Colonic mucosa (tissue), 4 donors: ENCODE results near the gene NOS1AP. TPM values are rescaled to one million over a fixed set of nuclear protein-coding genes. Genes with fewer than 3 reads are reported as not detected.

ENCODE experiments used
- DNase-seq: peaks from one replicate; pipeline ENCODE4 v3.0.0-alpha.2; 2020
- H3K27ac ChIP-seq: fragments of 200-600 bp; one replicate; pipeline ENCODE4 v1.8.0; 2021
- H3K27me3 ChIP-seq: fragments of 200-600 bp; one replicate; pipeline ENCODE4 v1.8.0; 2021
- H3K36me3 ChIP-seq: fragments of 200-600 bp; one replicate; pipeline ENCODE4 v1.8.0; 2021
- H3K4me1 ChIP-seq: fragments of 200-600 bp; one replicate; pipeline ENCODE4 v1.8.0; 2021; ENCODE audit warnings: mild to moderate bottlenecking
- H3K4me3 ChIP-seq: fragments of 200-600 bp; one replicate; pipeline ENCODE4 v1.8.0; 2021
- H3K9ac ChIP-seq, 2 donors: one replicate each; pipeline ENCODE4 v1.7.0; 2013; ENCODE audit warnings: control low read depth in 2 of 2, low read depth in 2 of 2, low read length in 2 of 2
- H3K9me3 ChIP-seq: fragments of 200-600 bp; one replicate; pipeline ENCODE4 v1.8.0; 2021
- intact Hi-C: fragments of 100-400 bp; cut with DNase I; formaldehyde crosslinking; loops from one replicate; pipeline ENCODE4 v1.14.1; 2022
- total RNA-seq, 2 donors: library from RNA; stranded (reverse); fragmentation: NEBNext Ultra II Directional in 1 of 2; extraction: Animal tissue kit (Norgen Biotek cat#: 25700) in 1 of 2; gene quantifications; one replicate each; pipeline ENCODE4 v1.2.1, GENCODE V29; 2021
- TF ChIP-seq, protein P1 (sequence below): fragments of 200-600 bp; IDR thresholded peaks from one replicate; pipeline ENCODE4 v1.8.0; 2022; ENCODE audit warnings: antibody characterized with exemption, mild to moderate bottlenecking
- donor health status: healthy.
- donor health status: DM: no; HTN: no; CAD: no.
- donor health status: DM: no; HTN: no; CAD: no.

Gene NOS1AP
- total RNA-seq, 2 donors from 2014 or later, result 9.0 to 14.4 TPM

GRCh38 chr1:162232034-162232711 lies 162.7 kb downstream of the NOS1AP start:
- no peaks in the 10 kb centered on the region for H3K4me1 ChIP-seq
- no peak overlapping the region for H3K27ac ChIP-seq
- H3K9me3 ChIP-seq, result no peaks in the 10 kb centered on the region
- TF ChIP-seq, protein P1, sequence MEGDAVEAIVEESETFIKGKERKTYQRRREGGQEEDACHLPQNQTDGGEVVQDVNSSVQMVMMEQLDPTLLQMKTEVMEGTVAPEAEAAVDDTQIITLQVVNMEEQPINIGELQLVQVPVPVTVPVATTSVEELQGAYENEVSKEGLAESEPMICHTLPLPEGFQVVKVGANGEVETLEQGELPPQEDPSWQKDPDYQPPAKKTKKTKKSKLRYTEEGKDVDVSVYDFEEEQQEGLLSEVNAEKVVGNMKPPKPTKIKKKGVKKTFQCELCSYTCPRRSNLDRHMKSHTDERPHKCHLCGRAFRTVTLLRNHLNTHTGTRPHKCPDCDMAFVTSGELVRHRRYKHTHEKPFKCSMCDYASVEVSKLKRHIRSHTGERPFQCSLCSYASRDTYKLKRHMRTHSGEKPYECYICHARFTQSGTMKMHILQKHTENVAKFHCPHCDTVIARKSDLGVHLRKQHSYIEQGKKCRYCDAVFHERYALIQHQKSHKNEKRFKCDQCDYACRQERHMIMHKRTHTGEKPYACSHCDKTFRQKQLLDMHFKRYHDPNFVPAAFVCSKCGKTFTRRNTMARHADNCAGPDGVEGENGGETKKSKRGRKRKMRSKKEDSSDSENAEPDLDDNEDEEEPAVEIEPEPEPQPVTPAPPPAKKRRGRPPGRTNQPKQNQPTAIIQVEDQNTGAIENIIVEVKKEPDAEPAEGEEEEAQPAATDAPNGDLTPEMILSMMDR, result no peak
- intact Hi-C loops, result no loop called here
- no peak overlapping the region for H3K4me3 ChIP-seq
- H3K9ac ChIP-seq, result no peak overlapping the region
- no peaks in the 10 kb centered on the region for H3K36me3 ChIP-seq
- DNase-seq, result no peak
- H3K27me3 ChIP-seq, result no peaks in the 10 kb centered on the region

DNA sequence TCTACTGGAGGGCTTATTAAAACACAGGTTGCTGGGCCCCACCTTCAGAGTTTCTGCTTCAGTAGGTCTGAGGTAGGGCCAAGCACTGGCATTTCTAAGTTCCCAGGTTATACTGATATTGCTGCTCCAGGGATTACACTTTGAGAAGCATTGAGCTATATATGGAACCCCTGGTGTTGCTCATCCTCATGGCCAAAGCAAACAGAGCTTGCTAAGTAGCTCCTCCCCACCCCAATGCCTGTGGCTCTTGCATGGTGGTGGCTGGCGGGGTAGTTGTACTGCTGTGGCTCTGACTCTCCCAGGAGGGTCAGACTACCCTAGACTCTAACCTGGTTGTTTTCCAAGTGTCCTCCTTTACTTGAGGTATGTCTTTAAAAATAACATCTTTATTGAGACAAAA lies 163.6 kb downstream of the NOS1AP start:
- TF ChIP-seq, protein P1, result no peak
- Histone ChIP-seq H3K9ac (no peak overlapping the region), H3K9me3 (no peaks in the 10 kb centered on the region), H3K4me3 (no peak overlapping the region), H3K27ac (no peak overlapping the region), H3K36me3 (no peaks in the 10 kb centered on the region), H3K4me1 (no peaks in the 10 kb centered on the region), H3K27me3 (no peaks in the 10 kb centered on the region)
- DNase-seq, result no peak
- intact Hi-C loops, result no loop called here

GRCh38 chr1:162233937-162234336 lies 164.4 kb downstream of the NOS1AP start:
- Histone ChIP-seq H3K27me3 (no peaks in the 10 kb centered on the region), H3K36me3 (no peaks in the 10 kb centered on the region), H3K4me1 (no peaks in the 10 kb centered on the region), H3K4me3 (no peak overlapping the region), H3K9ac (no peak overlapping the region), H3K27ac (no peak overlapping the region), H3K9me3 (no peaks in the 10 kb centered on the region)
- intact Hi-C loops, result no loop called here
- TF ChIP-seq, protein P1, result no peak
- DNase-seq, result no peak

GRCh38 chr1:162234571-162234970 lies 165.1 kb downstream of the NOS1AP start:
- intact Hi-C loops, result no loop called here
- no peak overlapping the region for H3K9ac ChIP-seq
- no peak overlapping the region for H3K4me3 ChIP-seq
- TF ChIP-seq, protein P1, result no peak
- no peaks in the 10 kb centered on the region for H3K36me3 ChIP-seq
- H3K27me3 ChIP-seq, result no peaks in the 10 kb centered on the region
- H3K27ac ChIP-seq, result no peak overlapping the region
- no peaks in the 10 kb centered on the region for H3K4me1 ChIP-seq
- no peaks in the 10 kb centered on the region for H3K9me3 ChIP-seq
- no peak for DNase-seq

GRCh38 chr1:162235241-162235800 lies 165.8 kb downstream of the NOS1AP start:
- DNase-seq, result no peak

More at GRCh38 chr1:162235241-162235800, 165.8 kb downstream of the NOS1AP start:
- Histone ChIP-seq H3K36me3 (no peaks in the 10 kb centered on the region), H3K4me1 (no peaks in the 10 kb centered on the region), H3K9ac (no peak overlapping the region), H3K27me3 (no peaks in the 10 kb centered on the region), H3K9me3 (no peaks in the 10 kb centered on the region), H3K4me3 (no peak overlapping the region), H3K27ac (no peak overlapping the region)
- intact Hi-C loops, result no loop called here
- TF ChIP-seq, protein P1, result no peak
